CD4-positive, alpha-beta T cell (primary cell): ENCODE results near the gene TUBB2B. TPM values are rescaled to one million over a fixed set of nuclear protein-coding genes. Genes with fewer than 3 reads are reported as not detected.

Experiments used
- ATAC-seq: fragments of 200-7000 bp; cut with Tn5 transposase; one replicate; pipeline ENCODE4 v1.10.0; 2022; ENCODE audit warnings: mild to moderate bottlenecking; ENCODE audit not compliant: poor library complexity
- CTCF ChIA-PET: fragments of 350-600 bp; sonication (Branson Sonifier 250); formaldehyde crosslinking; loops from one replicate; lab custom pipeline; 2021; ENCODE audit warnings: antibody characterized with exemption, inconsistent platforms; lab: Charles Lee
- POLR2A ChIA-PET: fragments of 350-600 bp; sonication (Branson Sonifier 250); formaldehyde crosslinking; loops from one replicate; lab custom pipeline; 2021; ENCODE audit warnings: antibody characterized with exemption, inconsistent platforms; lab: Charles Lee
- DNase-seq, 14 experiments: peaks; one replicate each; pipeline ENCODE4 v3.0.0-alpha.2; 2013 to 2020; ENCODE audit warnings: mixed read lengths in 2 of 14
- H3K27ac ChIP-seq, 2 donors: one replicate each; pipeline versions ENCODE4 v1.5.1 to v1.7.0; 2013; ENCODE audit warnings: low read length in 2 of 2, low read depth in 1 of 2, mild to moderate bottlenecking in 1 of 2
- H3K27me3 ChIP-seq, 2 experiments: 1 replicate in 1 of 2; 2 replicates in 1 of 2; pipeline versions ENCODE4 v1.6.1 to v1.7.0; 2013; ENCODE audit warnings: low read length in 2 of 2, control low read depth in 1 of 2, mild to moderate bottlenecking in 1 of 2, moderate library complexity in 1 of 2; ENCODE audit not compliant: insufficient read depth in 2 of 2, control insufficient read depth in 1 of 2
- H3K36me3 ChIP-seq: one replicate; pipeline ENCODE4 v1.6.1; 2013; ENCODE audit warnings: low read length, control low read depth; ENCODE audit not compliant: insufficient read depth
- H3K4me1 ChIP-seq: one replicate; pipeline ENCODE4 v1.6.1; 2013; ENCODE audit warnings: low read length, control low read depth; ENCODE audit not compliant: insufficient read depth
- H3K4me3 ChIP-seq: one replicate; pipeline ENCODE4 v1.5.1; 2013; ENCODE audit warnings: mild to moderate bottlenecking, low read length, moderate library complexity
- H3K9me3 ChIP-seq, 2 experiments: 1 replicate in 1 of 2; 2 replicates in 1 of 2; pipeline versions ENCODE4 v1.6.1 to v1.7.0; 2013; ENCODE audit warnings: low read length in 2 of 2, mild to moderate bottlenecking in 2 of 2, control low read depth in 1 of 2, moderate library complexity in 1 of 2; ENCODE audit not compliant: control insufficient read depth in 1 of 2, insufficient read depth in 1 of 2
- H3K27ac Mint-ChIP-seq: one replicate; pipeline ENCODE4 v1.8.0; 2020; ENCODE audit warnings: mixed read lengths
- H3K27me3 Mint-ChIP-seq: one replicate; pipeline ENCODE4 v1.8.0; 2021; ENCODE audit warnings: mixed read lengths
- H3K36me3 Mint-ChIP-seq: one replicate; pipeline ENCODE4 v1.8.0; 2021; ENCODE audit warnings: low read depth, mixed read lengths
- H3K4me1 Mint-ChIP-seq: one replicate; pipeline ENCODE4 v1.8.0; 2021; ENCODE audit warnings: low read depth, mixed read lengths
- H3K4me3 Mint-ChIP-seq: one replicate; pipeline ENCODE4 v1.8.0; 2020; ENCODE audit warnings: mild to moderate bottlenecking, mixed read lengths
- H3K9me3 Mint-ChIP-seq: one replicate; pipeline ENCODE4 v1.8.0; 2020; ENCODE audit warnings: mixed read lengths
- CTCF ChIP-seq: fragments of 200-600 bp; IDR thresholded peaks from one replicate; pipeline ENCODE4 v1.8.0; 2022; ENCODE audit warnings: antibody characterized with exemption, mild to moderate bottlenecking
- intact Hi-C, 2 experiments: fragments of 100-400 bp; cut with DNase I in 1 of 2; cut with micrococcal nuclease in 1 of 2; formaldehyde crosslinking; loops; one replicate each; pipeline versions ENCODE4 v1.15.1 to v1.9.0; 2023 to 2025; cut with DNase I, micrococcal nuclease
- total RNA-seq, 174 experiments: library from RNA in 2 of 174; stranded (reverse) in 2 of 174; gene quantifications; one replicate each; pipeline ENCODE4 v1.2.3 and lab custom pipeline; 2021 to 2026

TUBB2B gene
- total RNA-seq, 2 experiments from 2014 or later: not detected

DNA sequence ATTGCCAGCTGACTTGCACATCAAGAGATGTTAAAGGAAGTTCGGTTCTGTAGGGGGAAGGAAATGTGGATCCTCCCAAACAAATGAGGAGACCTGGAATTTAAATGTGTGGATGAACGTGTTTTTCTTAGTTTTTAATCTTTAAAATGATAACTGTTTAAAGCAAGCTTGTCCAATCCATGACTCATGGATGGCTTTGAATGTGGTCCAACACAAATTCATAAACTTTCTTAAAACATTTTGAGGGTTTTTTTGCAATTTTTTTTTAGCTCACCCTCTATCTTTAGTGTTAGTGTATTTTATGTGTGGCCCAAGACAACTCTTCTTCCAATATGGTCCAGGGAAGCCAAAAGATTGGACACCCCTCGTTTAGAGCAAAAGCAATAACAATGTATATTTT, 12.6 kb downstream of the TUBB2B start:
- H3K9me3 Mint-ChIP-seq: no peaks in the 10 kb centered on the region
- intact Hi-C loops: no loop called here
- H3K27me3 ChIP-seq: peaks cover 11 to 27% of the 10 kb centered on the region in 2 experiments
- H3K27ac ChIP-seq: no peak overlapping the region
- H3K4me1 Mint-ChIP-seq: no peaks in the 10 kb centered on the region
- ChIA-PET POLR2A (no interaction called here), CTCF (interaction anchor here (0.6 to 0.7 kb wide), 2 partner anchors 52 to 1743 kb away, joined by 3 read pairs; no protein-coding TSS in a partner anchor)
- no peak overlapping the region for H3K4me3 Mint-ChIP-seq
- H3K27ac Mint-ChIP-seq: no peak overlapping the region
- peaks cover 51% of the 10 kb centered on the region for H3K27me3 Mint-ChIP-seq
- H3K36me3 Mint-ChIP-seq: no peaks in the 10 kb centered on the region
- ATAC-seq (no peak), DNase-seq (no peak)
- no peaks in the 10 kb centered on the region for H3K4me1 ChIP-seq
- no peaks in the 10 kb centered on the region for H3K9me3 ChIP-seq
- no peak overlapping the region for H3K4me3 ChIP-seq
- no peak for TF ChIP-seq CTCF
- H3K36me3 ChIP-seq: no peaks in the 10 kb centered on the region

GRCh38 chr6:3213334-3213695, 14.1 kb downstream of the TUBB2B start:
- no peak overlapping the region for H3K4me3 Mint-ChIP-seq
- peaks cover 50% of the 10 kb centered on the region for H3K27me3 Mint-ChIP-seq
- DNase-seq (no peak), ATAC-seq (no peak)
- no peak overlapping the region for H3K4me3 ChIP-seq
- ChIA-PET POLR2A (no interaction called here), CTCF (no interaction called here)
- peaks cover 12% of the 10 kb centered on the region for H3K4me1 ChIP-seq
- H3K9me3 ChIP-seq: no peaks in the 10 kb centered on the region
- H3K36me3 Mint-ChIP-seq: no peaks in the 10 kb centered on the region
- H3K36me3 ChIP-seq: no peaks in the 10 kb centered on the region
- no peak for TF ChIP-seq CTCF
- no peak overlapping the region for H3K27ac ChIP-seq
- peaks cover 8% of the 10 kb centered on the region for H3K4me1 Mint-ChIP-seq
- no peaks in the 10 kb centered on the region for H3K9me3 Mint-ChIP-seq
- intact Hi-C loops: no loop called here
- H3K27ac Mint-ChIP-seq: no peak overlapping the region
- H3K27me3 ChIP-seq: peaks cover 7 to 19% of the 10 kb centered on the region in 2 experiments

- TF ChIP-seq CTCF: no peak
- ATAC-seq: no peak
Measured at GRCh38 chr6:3212261-3212660, 15.2 kb downstream of the TUBB2B start.

More at GRCh38 chr6:3212261-3212660, 15.2 kb downstream of the TUBB2B start:
- Histone ChIP-seq H3K27me3 (peaks cover 0 to 11% of the 10 kb centered on the region in 2 experiments), H3K36me3 (no peaks in the 10 kb centered on the region), H3K4me1 (peaks cover 12% of the 10 kb centered on the region), H3K4me3 (no peak overlapping the region), H3K9me3 (no peaks in the 10 kb centered on the region), H3K27ac (no peak overlapping the region)
- Mint-ChIP-seq H3K36me3 (no peaks in the 10 kb centered on the region), H3K4me3 (no peak overlapping the region), H3K27me3 (peaks cover 44% of the 10 kb centered on the region), H3K4me1 (peaks cover 9% of the 10 kb centered on the region), H3K9me3 (no peaks in the 10 kb centered on the region), H3K27ac (no peak overlapping the region)
- CTCF ChIA-PET: interaction anchor here (0.8 kb wide), 1 partner anchor 9 kb away, joined by 3 read pairs; no protein-coding TSS in a partner anchor
- no peak for DNase-seq
- intact Hi-C loops: no loop called here
- POLR2A ChIA-PET: no interaction called here
